ENCODE data around the gene SLC20A1.

SLC20A1 gene

GRCh38 chr2:112658301-112658700 lies 12.6 kb downstream of the SLC20A1 start:
- no peaks in the 10 kb centered on the region for H3K27me3 ChIP-seq (replicated peaks; ENCODE audit: control insufficient read depth, insufficient read depth, low read length)
- H3K36me3 ChIP-seq (ENCODE audit: control insufficient read depth, insufficient read depth, low read length), result peaks cover 23% of the 10 kb centered on the region
- no peak for TF ChIP-seq CTCF (IDR thresholded peaks at IDR 0.05; ENCODE audit: insufficient read depth, low read length, poor library complexity, severe bottlenecking)
- no peak for DNase-seq (ENCODE audit: extremely low read depth, insufficient read length)
- no peak overlapping the region for H3K4me3 ChIP-seq (replicated peaks; ENCODE audit: low read depth, low read length)

- Histone ChIP-seq H3K27me3 (replicated peaks; ENCODE audit: control insufficient read depth, insufficient read depth, low read length) (no peaks in the 10 kb centered on the region), H3K36me3 (ENCODE audit: control insufficient read depth, insufficient read depth, low read length) (peaks cover 23% of the 10 kb centered on the region), H3K4me3 (replicated peaks; ENCODE audit: low read depth, low read length) (no peak overlapping the region)
- TF ChIP-seq CTCF (IDR thresholded peaks at IDR 0.05; ENCODE audit: insufficient read depth, low read length, poor library complexity, severe bottlenecking), result no peak
- no peak for DNase-seq (ENCODE audit: extremely low read depth, insufficient read length)
These were observed 13.3 kb downstream of the SLC20A1 start for GRCh38 chr2:112658839-112659667.

GRCh38 chr2:112660138-112660537 lies 14.4 kb downstream of the SLC20A1 start:
- DNase-seq (ENCODE audit: extremely low read depth, insufficient read length), result no peak

GRCh38 chr2:112661656-112662305 lies 16.0 kb downstream of the SLC20A1 start:
- no peak overlapping the region for H3K4me3 ChIP-seq (replicated peaks; ENCODE audit: low read depth, low read length)
- DNase-seq (ENCODE audit: extremely low read depth, insufficient read length), result no peak
- H3K36me3 ChIP-seq (ENCODE audit: control insufficient read depth, insufficient read depth, low read length), result peaks cover 22% of the 10 kb centered on the region
- no peaks in the 10 kb centered on the region for H3K27me3 ChIP-seq (replicated peaks; ENCODE audit: control insufficient read depth, insufficient read depth, low read length)
- no peak for TF ChIP-seq CTCF (IDR thresholded peaks at IDR 0.05; ENCODE audit: insufficient read depth, low read length, poor library complexity, severe bottlenecking)

More at GRCh38 chr2:112660138-112660537, 14.4 kb downstream of the SLC20A1 start:
- Histone ChIP-seq H3K4me3 (replicated peaks; ENCODE audit: low read depth, low read length) (no peak overlapping the region), H3K36me3 (ENCODE audit: control insufficient read depth, insufficient read depth, low read length) (peaks cover 23% of the 10 kb centered on the region), H3K27me3 (replicated peaks; ENCODE audit: control insufficient read depth, insufficient read depth, low read length) (no peaks in the 10 kb centered on the region)
- no peak for TF ChIP-seq CTCF (IDR thresholded peaks at IDR 0.05; ENCODE audit: insufficient read depth, low read length, poor library complexity, severe bottlenecking)

GRCh38 chr2:112662704-112663103 lies 17.0 kb downstream of the SLC20A1 start:
- TF ChIP-seq CTCF (IDR thresholded peaks at IDR 0.05; ENCODE audit: insufficient read depth, low read length, poor library complexity, severe bottlenecking), result no peak
- DNase-seq (ENCODE audit: extremely low read depth, insufficient read length), result no peak
- peaks cover 20% of the 10 kb centered on the region for H3K36me3 ChIP-seq (ENCODE audit: control insufficient read depth, insufficient read depth, low read length)
- no peaks in the 10 kb centered on the region for H3K27me3 ChIP-seq (replicated peaks; ENCODE audit: control insufficient read depth, insufficient read depth, low read length)
- no peak overlapping the region for H3K4me3 ChIP-seq (replicated peaks; ENCODE audit: low read depth, low read length)
